Astrocyte (in vitro differentiated cells and primary cell): ENCODE results near the gene PHEX. TPM values are rescaled to one million over a fixed set of nuclear protein-coding genes. Genes with fewer than 3 reads are reported as not detected.
A peak's percentile ranks its signal among the peaks of the same experiment; 100 is the strongest.

Experiments used
- DNase-seq: peaks from one replicate; pipeline ENCODE4 v3.0.0-alpha.2; 2010; ENCODE audit warnings: low read depth
- FAIRE-seq: peaks from 2 replicates; lab custom pipeline; 2011; peaks lifted over from hg19 to GRCh38; lab: Jason Lieb, UNC
- H2AFZ ChIP-seq: 2 replicates; pipeline ENCODE4 v1.6.0; 2012; ENCODE audit warnings: low read depth, low read length, inconsistent platforms
- H3K27ac ChIP-seq: 2 replicates; pipeline ENCODE4 v1.5.1; 2011; ENCODE audit warnings: low read depth, low read length, inconsistent platforms
- H3K27me3 ChIP-seq: 2 replicates; pipeline ENCODE4 v1.6.0; 2011; ENCODE audit warnings: low read length, inconsistent platforms; ENCODE audit not compliant: insufficient read depth
- H3K36me3 ChIP-seq: 2 replicates; pipeline ENCODE4 v1.5.1; 2011; ENCODE audit warnings: low read length, inconsistent platforms; ENCODE audit not compliant: insufficient read depth
- H3K4me1 ChIP-seq: 2 replicates; pipeline ENCODE4 v1.5.1; 2011; ENCODE audit warnings: low read length, inconsistent platforms; ENCODE audit not compliant: insufficient read depth
- H3K4me2 ChIP-seq: 2 replicates; pipeline ENCODE4 v1.6.0; 2012; ENCODE audit warnings: low read length, inconsistent platforms
- H3K4me3 ChIP-seq: 2 replicates; pipeline ENCODE4 v1.5.1; 2011; ENCODE audit warnings: low read depth, mild to moderate bottlenecking, low read length, inconsistent platforms; ENCODE audit not compliant: insufficient read depth
- H3K79me2 ChIP-seq: 2 replicates; pipeline ENCODE4 v1.6.0; 2012; ENCODE audit warnings: mild to moderate bottlenecking, low read length, inconsistent platforms; ENCODE audit not compliant: insufficient read depth
- H3K9ac ChIP-seq: 2 replicates; pipeline ENCODE4 v1.6.0; 2012; ENCODE audit warnings: mild to moderate bottlenecking, low read length, inconsistent platforms
- H3K9me3 ChIP-seq: 2 replicates; pipeline ENCODE4 v1.5.1; 2012; ENCODE audit warnings: low read depth, mild to moderate bottlenecking, low read length, inconsistent platforms; ENCODE audit not compliant: insufficient read depth
- H4K20me1 ChIP-seq: 2 replicates; pipeline ENCODE4 v1.6.0; 2012; ENCODE audit warnings: low read length, inconsistent platforms; ENCODE audit not compliant: insufficient read depth
- H3K27ac Mint-ChIP-seq: one replicate; pipeline ENCODE4 v1.8.0; 2021; ENCODE audit warnings: mild to moderate bottlenecking, mixed read lengths; ENCODE audit not compliant: unreplicated experiment
- H3K27me3 Mint-ChIP-seq: one replicate; pipeline ENCODE4 v1.8.0; 2021; ENCODE audit warnings: low read depth, mixed read lengths; ENCODE audit not compliant: unreplicated experiment
- H3K36me3 Mint-ChIP-seq: one replicate; pipeline ENCODE4 v1.8.0; 2021; ENCODE audit warnings: low read depth, mixed read lengths; ENCODE audit not compliant: unreplicated experiment
- H3K4me1 Mint-ChIP-seq: one replicate; pipeline ENCODE4 v1.8.0; 2021; ENCODE audit warnings: low read depth, mixed read lengths; ENCODE audit not compliant: unreplicated experiment
- H3K4me3 Mint-ChIP-seq: one replicate; pipeline ENCODE4 v1.8.0; 2021; ENCODE audit warnings: mild to moderate bottlenecking, moderate library complexity, mixed read lengths; ENCODE audit not compliant: unreplicated experiment
- H3K9me3 Mint-ChIP-seq: one replicate; pipeline ENCODE4 v1.8.0; 2021; ENCODE audit warnings: mild to moderate bottlenecking, mixed read lengths; ENCODE audit not compliant: unreplicated experiment
- CTCF ChIP-seq: IDR thresholded peaks from 2 replicates; pipeline ENCODE4 v1.5.1; 2011; ENCODE audit warnings: low read depth, mild to moderate bottlenecking, inconsistent platforms, low read length, moderate library complexity; ENCODE audit not compliant: insufficient read depth
- EZH2 ChIP-seq: IDR thresholded peaks from 2 replicates; pipeline ENCODE4 v1.6.1; 2012; ENCODE audit warnings: mild to moderate bottlenecking, low read length, inconsistent platforms; ENCODE audit not compliant: insufficient read depth
- total RNA-seq: library from RNA; stranded (reverse); gene quantifications from 2 replicates; pipeline ENCODE4 v1.2.1, GENCODE V29; 2021

PHEX gene
- total RNA-seq, 1 donor from 2014 or later, result 0.36 TPM

GRCh38 chrX:22134681-22135080 is 102.6 kb downstream of the PHEX start:
- Histone ChIP-seq H3K4me1 (peaks cover 17% of the 10 kb centered on the region), H3K4me2 (peak overlapping the region; percentile 72), H2AFZ (peak overlapping the region; percentile 8), H3K9ac (peak overlapping the region; percentile 73), H3K27me3 (no peaks in the 10 kb centered on the region), H3K36me3 (no peaks in the 10 kb centered on the region), H3K79me2 (no peaks in the 10 kb centered on the region), H3K9me3 (no peaks in the 10 kb centered on the region), H3K4me3 (no peak overlapping the region), H3K27ac (peak overlapping the region; percentile 79), H4K20me1 (no peaks in the 10 kb centered on the region)
- peaks cover 25% of the 10 kb centered on the region for H3K4me1 Mint-ChIP-seq
- H3K4me3 Mint-ChIP-seq, result no peak overlapping the region
- DNase-seq, result peak; percentile 72
- H3K27me3 Mint-ChIP-seq, result no peaks in the 10 kb centered on the region
- peak overlapping the region; percentile 98 for H3K27ac Mint-ChIP-seq
- no peaks in the 10 kb centered on the region for H3K36me3 Mint-ChIP-seq
- H3K9me3 Mint-ChIP-seq, result no peaks in the 10 kb centered on the region
- TF ChIP-seq CTCF, result no peak
- no peak for TF ChIP-seq EZH2
- FAIRE-seq, result no peak

GRCh38 chrX:22135171-22135711 is 103.1 kb downstream of the PHEX start:
- Mint-ChIP-seq H3K4me1 (peaks cover 22% of the 10 kb centered on the region), H3K36me3 (no peaks in the 10 kb centered on the region), H3K9me3 (no peaks in the 10 kb centered on the region), H3K4me3 (no peak overlapping the region), H3K27ac (peak overlapping the region; percentile 98), H3K27me3 (no peaks in the 10 kb centered on the region)
- no peaks in the 10 kb centered on the region for H3K9me3 ChIP-seq
- DNase-seq (peak; percentile 42), FAIRE-seq (peak; percentile 95)
- H3K27ac ChIP-seq, result peak overlapping the region; percentile 79
- H3K79me2 ChIP-seq, result no peaks in the 10 kb centered on the region
- no peaks in the 10 kb centered on the region for H4K20me1 ChIP-seq
- H3K4me2 ChIP-seq, result peak overlapping the region; percentile 72
- H2AFZ ChIP-seq, result peak overlapping the region; percentile 9
- TF ChIP-seq EZH2 (no peak), CTCF (no peak)
- no peaks in the 10 kb centered on the region for H3K27me3 ChIP-seq
- H3K4me1 ChIP-seq, result peaks cover 17% of the 10 kb centered on the region
- H3K9ac ChIP-seq, result peak overlapping the region; percentile 73
- peak overlapping the region; percentile 4 for H3K4me3 ChIP-seq
- no peaks in the 10 kb centered on the region for H3K36me3 ChIP-seq

- peak overlapping the region; percentile 98 for H3K27ac Mint-ChIP-seq
- no peaks in the 10 kb centered on the region for H3K36me3 Mint-ChIP-seq
- H3K27me3 ChIP-seq, result no peaks in the 10 kb centered on the region
- H3K4me1 Mint-ChIP-seq, result peaks cover 22% of the 10 kb centered on the region
- DNase-seq (peak; percentile 68), FAIRE-seq (peak; percentile 82)
- H3K4me3 Mint-ChIP-seq, result no peak overlapping the region
- no peaks in the 10 kb centered on the region for H3K79me2 ChIP-seq
- H3K36me3 ChIP-seq, result no peaks in the 10 kb centered on the region
- peak overlapping the region; percentile 31 for H3K4me3 ChIP-seq
- H3K4me1 ChIP-seq, result peaks cover 17% of the 10 kb centered on the region
- no peaks in the 10 kb centered on the region for H3K27me3 Mint-ChIP-seq
- TF ChIP-seq EZH2, result no peak
- TF ChIP-seq CTCF, result peak; percentile 64
- peak overlapping the region; percentile 35 for H2AFZ ChIP-seq
- H3K4me2 ChIP-seq, result peak overlapping the region; percentile 72
- H3K27ac ChIP-seq, result peak overlapping the region; percentile 79
- no peaks in the 10 kb centered on the region for H3K9me3 ChIP-seq
- H3K9me3 Mint-ChIP-seq, result no peaks in the 10 kb centered on the region
- peak overlapping the region; percentile 73 for H3K9ac ChIP-seq
- H4K20me1 ChIP-seq, result no peaks in the 10 kb centered on the region
Measured at GRCh38 chrX:22135994-22136684, 104.0 kb downstream of the PHEX start.
